ENCODE measurements around the gene ADAMTS3. TPM values are rescaled to one million over a fixed set of nuclear protein-coding genes. Genes with fewer than 3 reads are reported as not detected.

Gene ADAMTS3
- total RNA-seq, 1 donor from 2014 or later: 10.3 TPM

DNA sequence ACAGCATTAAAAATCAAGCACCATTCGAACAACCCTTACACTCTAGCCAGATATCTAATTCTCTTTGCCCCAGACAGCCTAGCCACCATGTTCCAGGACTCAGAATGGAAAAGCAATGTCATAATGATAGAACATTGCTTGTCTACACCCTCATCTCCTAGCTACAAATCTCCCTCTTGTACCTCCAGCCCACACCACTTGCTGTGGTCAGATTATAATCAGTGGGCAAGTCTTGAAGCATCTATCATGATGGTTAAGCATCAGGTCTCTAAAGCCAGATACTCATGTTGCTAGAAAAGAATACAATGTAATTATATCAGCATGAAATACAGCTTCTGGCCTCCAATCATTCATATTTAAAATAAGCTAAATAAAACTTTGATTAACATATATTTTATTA lies 268.9 kb downstream of the ADAMTS3 start:
- Mint-ChIP-seq H3K4me1 (ENCODE audit: unreplicated experiment) (peaks cover 8% of the 10 kb centered on the region), H3K27me3 (no peaks in the 10 kb centered on the region), H3K9me3 (no peaks in the 10 kb centered on the region), H3K36me3 (no peaks in the 10 kb centered on the region), H3K27ac (no peak overlapping the region), H3K4me3 (no peak overlapping the region)
- TF ChIP-seq, protein P1, sequence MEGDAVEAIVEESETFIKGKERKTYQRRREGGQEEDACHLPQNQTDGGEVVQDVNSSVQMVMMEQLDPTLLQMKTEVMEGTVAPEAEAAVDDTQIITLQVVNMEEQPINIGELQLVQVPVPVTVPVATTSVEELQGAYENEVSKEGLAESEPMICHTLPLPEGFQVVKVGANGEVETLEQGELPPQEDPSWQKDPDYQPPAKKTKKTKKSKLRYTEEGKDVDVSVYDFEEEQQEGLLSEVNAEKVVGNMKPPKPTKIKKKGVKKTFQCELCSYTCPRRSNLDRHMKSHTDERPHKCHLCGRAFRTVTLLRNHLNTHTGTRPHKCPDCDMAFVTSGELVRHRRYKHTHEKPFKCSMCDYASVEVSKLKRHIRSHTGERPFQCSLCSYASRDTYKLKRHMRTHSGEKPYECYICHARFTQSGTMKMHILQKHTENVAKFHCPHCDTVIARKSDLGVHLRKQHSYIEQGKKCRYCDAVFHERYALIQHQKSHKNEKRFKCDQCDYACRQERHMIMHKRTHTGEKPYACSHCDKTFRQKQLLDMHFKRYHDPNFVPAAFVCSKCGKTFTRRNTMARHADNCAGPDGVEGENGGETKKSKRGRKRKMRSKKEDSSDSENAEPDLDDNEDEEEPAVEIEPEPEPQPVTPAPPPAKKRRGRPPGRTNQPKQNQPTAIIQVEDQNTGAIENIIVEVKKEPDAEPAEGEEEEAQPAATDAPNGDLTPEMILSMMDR (conservative IDR thresholded peaks at IDR 0.05): no peak
- DNase-seq (ENCODE audit: extremely low spot score, unreplicated experiment): no peak

DNA sequence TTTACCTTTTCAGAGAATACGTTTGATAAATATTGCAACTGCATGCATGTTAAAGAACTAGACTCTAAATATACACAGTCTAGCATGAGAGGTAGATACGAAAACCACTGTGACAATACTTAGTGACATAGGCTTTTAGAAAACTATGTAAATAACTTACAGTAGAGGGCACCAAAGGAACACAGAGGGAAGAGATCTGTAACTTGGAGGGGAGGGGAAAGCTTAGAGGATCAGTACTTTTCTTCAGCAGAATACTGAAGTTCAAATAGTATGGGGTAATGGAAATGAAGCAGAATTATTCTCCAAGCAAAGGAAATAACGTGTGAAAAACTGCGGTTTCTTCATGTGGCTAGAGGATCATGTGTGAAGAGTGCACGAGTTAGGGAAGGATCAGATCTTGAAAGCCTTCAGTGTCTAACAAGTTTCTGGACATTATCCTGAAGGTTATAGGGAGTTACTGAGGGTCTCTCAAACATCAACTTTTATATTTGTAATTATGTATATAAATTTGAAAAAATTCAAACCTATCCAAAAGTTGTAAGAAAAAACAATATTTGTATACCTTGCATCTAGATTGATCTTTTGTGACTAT lies 273.0 kb downstream of the ADAMTS3 start:
- Mint-ChIP-seq H3K27ac (no peak overlapping the region), H3K36me3 (no peaks in the 10 kb centered on the region), H3K9me3 (no peaks in the 10 kb centered on the region), H3K27me3 (no peaks in the 10 kb centered on the region), H3K4me1 (ENCODE audit: unreplicated experiment) (peaks cover 4% of the 10 kb centered on the region), H3K4me3 (no peak overlapping the region)
- no peak for DNase-seq (ENCODE audit: extremely low spot score, unreplicated experiment)
- TF ChIP-seq, protein P1 (conservative IDR thresholded peaks at IDR 0.05): peak; percentile 80

DNA sequence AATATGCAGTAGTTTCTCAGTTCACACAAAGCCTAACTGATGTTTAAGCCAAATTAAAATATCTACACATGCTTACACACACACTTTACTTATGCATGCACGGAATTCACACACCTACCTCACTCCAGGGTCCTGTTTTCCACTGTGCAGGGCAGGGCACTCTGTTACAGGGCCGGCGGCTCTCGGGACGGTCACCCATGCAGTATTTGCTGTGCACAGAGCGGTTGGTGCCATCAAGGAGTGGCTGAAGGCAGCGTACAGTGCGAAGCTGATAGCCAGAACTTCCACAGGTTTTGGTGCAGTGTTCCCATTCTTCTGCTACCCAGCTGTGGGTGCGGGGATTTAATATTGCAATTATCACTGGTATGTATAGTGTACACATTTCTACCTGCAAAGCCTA lies 278.3 kb downstream of the ADAMTS3 start:
- no peaks in the 10 kb centered on the region for H3K27me3 Mint-ChIP-seq
- TF ChIP-seq, protein P1 (conservative IDR thresholded peaks at IDR 0.05): no peak
- H3K9me3 Mint-ChIP-seq: no peaks in the 10 kb centered on the region
- no peak for DNase-seq (ENCODE audit: extremely low spot score, unreplicated experiment)
- H3K36me3 Mint-ChIP-seq: no peaks in the 10 kb centered on the region
- no peak overlapping the region for H3K27ac Mint-ChIP-seq
- no peak overlapping the region for H3K4me3 Mint-ChIP-seq
- no peaks in the 10 kb centered on the region for H3K4me1 Mint-ChIP-seq (ENCODE audit: unreplicated experiment)

DNA sequence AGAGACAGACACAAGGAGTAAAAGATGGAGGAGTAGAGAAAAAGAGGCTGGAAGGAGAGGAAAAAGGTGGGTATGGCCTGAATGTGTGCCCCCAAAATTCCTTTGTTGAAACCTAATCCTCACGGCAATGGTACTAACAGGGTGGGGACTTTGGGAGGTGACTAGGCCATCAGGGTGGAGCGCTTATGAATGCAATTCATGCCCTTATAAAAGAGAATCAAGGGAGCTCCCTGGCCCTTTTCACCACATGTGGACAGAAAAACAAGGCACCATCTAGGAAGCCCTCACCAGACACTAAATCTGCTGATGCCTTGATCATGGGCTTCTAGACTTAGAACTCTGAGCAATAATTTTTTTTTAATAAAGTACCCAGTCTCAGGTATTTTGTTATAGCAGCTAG lies 282.1 kb downstream of the ADAMTS3 start:
- H3K27ac Mint-ChIP-seq: no peak overlapping the region
- H3K9me3 Mint-ChIP-seq: no peaks in the 10 kb centered on the region
- no peak for DNase-seq (ENCODE audit: extremely low spot score, unreplicated experiment)
- H3K4me3 Mint-ChIP-seq: no peak overlapping the region
- H3K4me1 Mint-ChIP-seq (ENCODE audit: unreplicated experiment): no peaks in the 10 kb centered on the region
- TF ChIP-seq, protein P1 (conservative IDR thresholded peaks at IDR 0.05): no peak
- H3K27me3 Mint-ChIP-seq: no peaks in the 10 kb centered on the region
- no peaks in the 10 kb centered on the region for H3K36me3 Mint-ChIP-seq

DNA sequence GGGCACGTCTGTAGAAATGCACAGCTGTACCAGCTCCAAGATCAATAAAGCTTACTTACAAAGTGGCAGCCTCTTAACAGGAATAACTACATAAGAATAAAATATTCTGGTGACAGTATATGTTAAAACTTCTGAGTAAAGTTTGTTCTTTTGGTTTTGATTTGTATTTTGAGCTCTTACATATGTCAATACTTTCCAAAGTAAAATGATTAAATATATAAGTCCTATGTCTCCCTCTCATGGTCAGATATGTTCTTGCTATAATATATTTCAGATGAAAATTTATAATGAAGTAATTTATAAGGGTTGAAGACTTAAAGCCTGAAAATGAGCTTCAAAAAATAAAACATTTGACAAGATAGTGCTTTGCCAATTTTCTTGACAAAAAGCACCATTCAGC lies 282.8 kb downstream of the ADAMTS3 start:
- DNase-seq (ENCODE audit: extremely low spot score, unreplicated experiment): no peak
- H3K36me3 Mint-ChIP-seq: no peaks in the 10 kb centered on the region
- no peaks in the 10 kb centered on the region for H3K4me1 Mint-ChIP-seq (ENCODE audit: unreplicated experiment)
- H3K4me3 Mint-ChIP-seq: no peak overlapping the region
- TF ChIP-seq, protein P1 (conservative IDR thresholded peaks at IDR 0.05): peak; percentile 61
- no peak overlapping the region for H3K27ac Mint-ChIP-seq
- no peaks in the 10 kb centered on the region for H3K27me3 Mint-ChIP-seq
- no peaks in the 10 kb centered on the region for H3K9me3 Mint-ChIP-seq

DNA sequence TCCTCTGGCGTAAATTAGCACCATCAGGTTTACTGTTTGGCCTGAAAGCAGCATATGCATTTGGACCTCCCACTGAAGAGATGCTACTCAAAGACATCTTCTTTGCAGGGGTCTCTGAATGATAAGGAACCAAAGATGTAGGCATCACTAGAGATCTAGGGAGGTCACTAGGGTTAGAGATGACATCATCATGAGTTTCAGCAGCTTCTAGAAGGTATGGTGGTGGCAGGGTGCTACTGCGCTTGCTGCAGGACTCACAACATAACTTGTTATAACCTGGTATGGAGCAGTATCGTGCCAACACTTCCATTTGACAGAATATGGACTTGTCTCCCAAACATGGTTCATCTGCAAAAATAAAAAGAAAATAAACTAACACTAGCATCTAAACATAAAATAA lies 285.7 kb downstream of the ADAMTS3 start:
- Mint-ChIP-seq H3K27ac (no peak overlapping the region), H3K36me3 (no peaks in the 10 kb centered on the region), H3K9me3 (no peaks in the 10 kb centered on the region), H3K4me1 (ENCODE audit: unreplicated experiment) (no peaks in the 10 kb centered on the region), H3K27me3 (no peaks in the 10 kb centered on the region), H3K4me3 (no peak overlapping the region)
- no peak for DNase-seq (ENCODE audit: extremely low spot score, unreplicated experiment)
- TF ChIP-seq, protein P1 (conservative IDR thresholded peaks at IDR 0.05): peak; percentile 25

Measured in type B pancreatic cell (in vitro differentiated cells).